Fibroblast of skin of right biceps (primary cell): ENCODE measurements around the gene MLF2.

Experiments used
- DNase-seq: peaks from one replicate; pipeline ENCODE4 v3.0.0-alpha.2; 2013

MLF2 gene

DNA sequence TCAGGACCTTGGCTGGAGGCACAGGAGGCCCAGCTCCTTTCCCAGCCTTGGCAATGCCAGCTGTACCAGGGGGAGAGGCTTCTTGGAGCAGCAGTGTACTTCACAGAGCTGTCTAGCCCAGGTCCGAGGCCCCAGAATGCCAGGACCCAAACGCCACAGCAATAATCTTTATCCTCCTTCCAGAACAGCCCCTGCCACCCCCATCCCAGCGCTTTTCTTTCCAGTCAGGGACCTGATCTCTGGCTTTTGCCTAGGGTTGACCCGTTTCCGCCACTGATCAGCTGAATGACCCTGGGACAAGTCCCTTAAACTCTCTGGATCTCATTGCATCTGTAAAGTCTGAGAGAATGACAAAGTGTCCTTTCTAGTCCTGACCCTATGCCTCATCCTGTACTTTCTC, 24.4 kb upstream of the MLF2 start:
- DNase-seq: no peak

DNA sequence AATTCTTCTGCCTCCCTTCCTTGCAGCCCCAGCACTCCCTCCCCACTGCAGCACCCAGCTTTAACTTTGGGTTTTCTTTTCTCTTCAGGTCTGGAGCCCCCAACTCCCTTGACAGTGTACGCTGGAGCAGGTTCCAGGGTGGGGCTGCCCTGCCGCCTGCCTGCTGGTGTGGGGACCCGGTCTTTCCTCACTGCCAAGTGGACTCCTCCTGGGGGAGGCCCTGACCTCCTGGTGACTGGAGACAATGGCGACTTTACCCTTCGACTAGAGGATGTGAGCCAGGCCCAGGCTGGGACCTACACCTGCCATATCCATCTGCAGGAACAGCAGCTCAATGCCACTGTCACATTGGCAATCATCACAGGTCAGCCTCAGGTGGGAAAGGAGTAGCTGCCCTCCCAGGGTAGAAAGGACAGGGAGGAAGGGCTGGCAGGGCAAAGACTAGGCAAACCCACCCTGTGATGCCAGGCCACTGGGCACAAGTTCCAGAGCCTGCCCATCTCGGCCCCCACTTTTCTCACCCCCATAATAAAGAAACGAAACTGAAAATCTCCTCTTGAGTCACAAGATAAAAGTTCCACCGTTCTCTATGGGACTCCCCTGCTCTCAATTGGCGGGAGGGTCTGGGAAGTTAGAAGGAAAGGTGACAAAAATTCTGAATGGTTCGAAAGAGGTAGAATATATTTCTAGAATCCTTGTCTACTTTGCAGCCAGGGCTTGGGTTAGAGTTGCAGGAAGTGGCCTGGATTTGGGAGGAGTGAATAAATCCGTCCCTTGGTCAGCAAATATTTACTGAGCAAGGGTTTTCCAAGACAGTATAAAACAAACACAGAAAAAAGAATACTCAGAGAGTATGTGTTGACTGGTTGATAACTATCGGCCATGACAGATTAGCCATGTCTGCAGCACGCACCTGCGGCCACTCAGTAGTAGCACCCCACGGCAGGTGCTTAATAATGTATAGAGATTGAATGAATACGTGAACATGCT, 22.5 kb upstream of the MLF2 start:
- no peak for DNase-seq

DNA sequence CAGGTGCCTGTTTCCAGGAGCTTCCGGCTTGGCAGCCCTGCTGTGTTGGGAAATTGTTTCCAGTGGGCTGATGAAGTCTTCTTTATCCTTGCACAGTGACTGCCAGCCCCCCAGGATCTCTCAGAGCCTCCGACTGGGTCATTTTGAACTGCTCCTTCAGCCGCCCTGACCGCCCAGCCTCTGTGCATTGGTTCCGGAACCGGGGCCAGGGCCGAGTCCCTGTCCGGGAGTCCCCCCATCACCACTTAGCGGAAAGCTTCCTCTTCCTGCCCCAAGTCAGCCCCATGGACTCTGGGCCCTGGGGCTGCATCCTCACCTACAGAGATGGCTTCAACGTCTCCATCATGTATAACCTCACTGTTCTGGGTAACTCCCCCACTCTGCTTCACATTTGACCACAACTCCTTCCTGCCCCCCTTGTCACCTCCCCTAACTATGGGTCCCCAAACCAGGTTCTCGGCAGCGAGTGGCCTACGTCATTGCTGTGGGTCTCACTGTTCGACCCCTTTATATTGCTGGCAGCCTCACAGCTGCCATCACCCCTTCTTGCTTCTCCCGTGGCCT, 21.6 kb upstream of the MLF2 start:
- DNase-seq: no peak

DNA sequence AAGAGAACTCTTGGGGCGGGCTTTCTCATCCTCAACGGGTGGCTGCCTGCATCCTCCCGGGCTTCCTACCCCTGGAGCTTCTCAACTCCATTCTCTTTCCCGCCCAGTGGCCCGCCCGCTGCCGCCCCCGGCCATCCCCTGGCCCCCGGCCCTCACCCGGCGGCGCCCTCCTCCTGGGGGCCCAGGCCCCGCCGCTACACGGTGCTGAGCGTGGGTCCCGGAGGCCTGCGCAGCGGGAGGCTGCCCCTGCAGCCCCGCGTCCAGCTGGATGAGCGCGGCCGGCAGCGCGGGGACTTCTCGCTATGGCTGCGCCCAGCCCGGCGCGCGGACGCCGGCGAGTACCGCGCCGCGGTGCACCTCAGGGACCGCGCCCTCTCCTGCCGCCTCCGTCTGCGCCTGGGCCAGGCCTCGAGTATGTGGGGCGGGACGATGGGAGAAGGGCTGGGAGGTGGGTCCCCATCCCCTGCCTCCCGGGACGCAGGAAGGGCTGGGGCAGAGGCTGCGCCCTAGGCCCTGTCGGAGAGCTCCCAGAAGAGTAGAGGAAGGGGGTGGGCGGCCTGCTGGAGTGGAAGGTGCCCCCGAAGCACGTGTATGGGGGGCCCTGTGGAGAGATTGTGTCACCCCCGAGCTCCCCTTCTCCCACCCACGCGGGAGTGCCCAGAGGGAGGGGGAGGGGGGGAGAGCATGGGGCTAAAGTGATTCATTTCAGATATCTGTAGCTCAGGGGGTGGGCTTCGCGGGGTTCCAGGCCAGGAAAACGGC, 20.8 kb upstream of the MLF2 start:
- DNase-seq: no peak

DNA sequence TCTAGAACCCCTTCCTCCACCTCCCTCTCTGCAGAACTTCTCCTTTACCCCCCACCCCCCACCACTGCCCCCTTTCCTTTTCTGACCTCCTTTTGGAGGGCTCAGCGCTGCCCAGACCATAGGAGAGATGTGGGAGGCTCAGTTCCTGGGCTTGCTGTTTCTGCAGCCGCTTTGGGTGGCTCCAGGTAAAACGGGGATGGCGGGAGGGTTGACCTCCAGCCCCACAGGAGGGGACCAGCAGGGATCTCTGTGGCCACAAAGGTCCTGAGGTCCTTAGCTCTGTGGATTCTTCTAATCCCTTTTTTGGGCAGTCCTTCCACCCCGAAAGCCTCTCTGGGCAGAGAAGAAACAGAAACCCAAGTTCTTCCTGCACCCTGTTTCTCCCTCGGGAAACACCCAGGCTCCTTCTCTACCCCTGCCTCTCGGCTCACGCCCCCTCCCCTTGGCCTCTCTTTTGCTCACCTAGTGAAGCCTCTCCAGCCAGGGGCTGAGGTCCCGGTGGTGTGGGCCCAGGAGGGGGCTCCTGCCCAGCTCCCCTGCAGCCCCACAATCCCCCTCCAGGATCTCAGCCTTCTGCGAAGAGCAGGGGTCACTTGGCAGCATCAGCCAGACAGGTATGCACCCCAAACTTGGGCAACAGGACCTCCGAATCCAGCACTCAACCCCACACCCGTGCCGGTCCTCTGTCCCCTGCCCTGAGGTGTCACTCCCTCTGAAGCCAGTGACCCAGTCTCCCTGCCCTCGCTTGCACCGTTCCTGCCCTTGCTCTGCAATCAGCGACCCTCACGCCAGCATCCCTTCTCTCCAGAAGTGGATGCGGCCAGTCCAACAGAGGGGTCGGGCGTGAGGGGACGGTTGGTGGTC, 20.0 kb upstream of the MLF2 start:
- DNase-seq: no peak

DNA sequence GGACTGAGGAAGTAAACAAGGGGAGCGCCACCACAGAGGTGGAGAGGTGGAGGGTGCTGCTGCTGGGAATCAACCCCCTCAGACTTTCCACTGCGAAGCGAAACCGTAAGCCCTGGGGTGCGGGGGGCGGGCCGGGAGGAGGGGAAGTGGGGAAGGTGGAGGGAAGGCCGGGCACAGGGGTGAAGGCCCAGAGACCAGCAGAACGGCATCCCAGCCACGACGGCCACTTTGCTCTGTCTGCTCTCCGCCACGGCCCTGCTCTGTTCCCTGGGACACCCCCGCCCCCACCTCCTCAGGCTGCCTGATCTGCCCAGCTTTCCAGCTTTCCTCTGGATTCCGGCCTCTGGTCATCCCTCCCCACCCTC, 19.4 kb upstream of the MLF2 start, which contains the start of gene LAG3:
Gene LAG3, plus strand, starts transcription at position 190 of the 365 bp plus-strand sequence. CDS start 333 bp downstream, outside the sequence.
- no peak for DNase-seq

DNA sequence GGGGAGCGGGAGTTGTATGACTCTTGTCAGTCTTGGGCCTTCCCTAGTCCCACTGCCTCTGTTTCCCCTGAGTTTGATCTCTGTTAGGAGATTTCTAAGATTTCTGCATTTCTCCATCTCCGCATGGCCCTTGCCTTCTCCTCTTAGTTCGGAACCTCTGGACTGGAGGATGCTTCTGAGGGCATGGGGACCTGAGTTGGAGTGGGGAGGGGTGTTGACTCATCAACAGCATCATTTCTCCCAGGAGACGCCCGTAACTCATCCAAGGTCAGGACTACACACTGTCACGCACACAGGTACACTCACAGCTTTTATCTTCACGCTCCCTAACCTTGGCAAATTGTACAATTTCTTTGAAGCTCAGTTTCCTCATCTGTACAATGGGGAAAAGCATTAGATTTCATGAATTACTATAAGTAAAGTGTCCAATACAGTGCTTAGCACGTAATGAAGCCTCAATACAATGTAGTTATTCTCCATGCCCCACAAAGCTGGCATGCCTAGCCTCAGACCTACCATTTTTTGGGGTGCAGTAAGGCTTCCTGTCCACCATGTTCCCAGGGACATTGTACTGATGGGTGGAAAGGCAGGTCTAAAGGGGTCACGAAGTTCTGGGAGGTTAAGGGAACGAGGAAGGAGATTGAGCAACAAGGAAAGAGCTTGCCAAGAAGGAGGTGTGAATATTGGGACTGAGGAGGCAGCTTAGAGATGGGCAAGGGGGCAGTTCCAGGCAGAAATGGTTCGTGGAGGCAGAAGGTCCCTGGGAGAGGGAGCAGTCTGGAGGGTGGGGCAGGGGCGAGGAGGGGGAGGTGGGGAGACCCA, 18.8 kb upstream of the MLF2 start:
- no peak for DNase-seq

DNA sequence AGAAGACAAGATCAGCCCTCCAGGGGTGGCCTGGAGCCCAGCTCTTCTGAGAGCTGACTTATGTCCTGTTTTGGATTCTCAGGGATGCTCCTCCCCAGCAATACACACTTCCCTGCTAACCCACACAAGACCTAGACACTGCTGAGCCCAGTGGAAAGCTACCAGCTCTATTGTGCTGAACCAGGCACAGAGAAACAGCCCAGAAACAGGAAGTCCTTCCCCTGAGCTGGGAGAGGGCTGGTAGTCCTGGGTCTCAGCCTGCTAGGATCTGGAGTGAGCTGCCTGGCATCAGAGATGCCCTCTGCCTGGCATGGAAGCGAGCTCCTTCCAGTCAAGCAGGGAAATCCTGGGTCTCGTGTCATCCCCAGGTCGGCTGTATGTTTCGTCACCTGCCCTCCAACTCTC, 18.2 kb upstream of the MLF2 start:
- no peak for DNase-seq

DNA sequence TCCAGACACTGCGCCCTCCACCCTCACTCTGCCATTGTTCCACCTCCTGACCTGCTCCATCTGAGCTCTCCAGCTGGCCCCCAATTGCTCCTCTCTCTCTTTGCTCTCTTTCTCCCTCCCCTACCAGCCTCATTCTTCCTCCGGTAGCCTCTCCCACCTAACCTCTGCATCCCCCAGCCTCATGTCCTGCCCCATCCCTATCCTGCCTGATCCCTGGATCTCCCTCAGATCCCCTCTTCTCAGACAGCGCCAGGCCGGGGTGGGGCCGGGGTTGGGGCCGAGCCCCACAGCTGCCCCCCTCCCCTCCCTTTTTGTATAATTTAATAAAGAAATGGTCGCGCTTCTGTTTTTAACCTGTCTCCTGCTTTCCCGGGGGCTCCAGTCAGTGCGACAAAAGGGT, 17.7 kb upstream of the MLF2 start:
- DNase-seq: no peak

DNA sequence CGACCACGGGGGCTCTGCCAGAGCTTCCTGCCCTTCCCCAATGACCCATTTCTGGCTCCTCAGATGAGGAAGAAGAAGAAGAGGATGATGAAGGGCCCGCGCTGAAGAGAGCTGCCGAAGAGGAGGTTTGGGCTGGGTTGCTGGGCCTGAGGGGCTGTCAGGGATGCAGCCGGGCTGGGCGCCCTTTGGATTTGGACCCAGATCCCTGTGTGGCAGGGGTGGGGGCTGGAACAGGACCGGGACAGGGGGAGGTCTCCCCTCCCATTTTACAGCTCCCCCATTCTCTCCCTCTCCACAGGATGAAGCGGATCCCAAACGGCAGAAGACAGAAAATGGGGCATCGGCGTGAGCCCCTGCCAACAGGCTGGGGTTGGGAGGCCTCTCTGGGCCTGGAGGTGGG, 17.2 kb upstream of the MLF2 start:
- no peak for DNase-seq

DNA sequence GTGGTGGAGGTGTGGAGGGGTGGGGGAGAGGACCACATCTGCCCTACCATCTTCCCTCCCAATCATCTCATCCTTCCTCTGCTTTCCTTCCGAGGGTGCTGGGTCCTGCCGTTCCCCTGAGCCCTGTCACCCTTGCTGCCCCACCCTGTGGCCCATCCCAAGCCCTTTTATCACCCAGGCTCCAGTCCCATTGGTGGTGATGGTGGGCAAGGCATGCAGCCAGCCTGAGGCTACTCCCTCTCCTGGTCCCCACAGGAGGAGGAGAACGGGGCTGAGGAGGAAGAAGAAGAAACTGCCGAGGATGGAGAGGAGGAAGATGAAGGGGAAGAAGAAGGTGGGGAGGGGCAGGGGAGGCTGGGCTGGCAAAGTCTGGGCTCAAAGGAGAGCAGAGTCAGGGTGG, 16.7 kb upstream of the MLF2 start:
- no peak for DNase-seq

DNA sequence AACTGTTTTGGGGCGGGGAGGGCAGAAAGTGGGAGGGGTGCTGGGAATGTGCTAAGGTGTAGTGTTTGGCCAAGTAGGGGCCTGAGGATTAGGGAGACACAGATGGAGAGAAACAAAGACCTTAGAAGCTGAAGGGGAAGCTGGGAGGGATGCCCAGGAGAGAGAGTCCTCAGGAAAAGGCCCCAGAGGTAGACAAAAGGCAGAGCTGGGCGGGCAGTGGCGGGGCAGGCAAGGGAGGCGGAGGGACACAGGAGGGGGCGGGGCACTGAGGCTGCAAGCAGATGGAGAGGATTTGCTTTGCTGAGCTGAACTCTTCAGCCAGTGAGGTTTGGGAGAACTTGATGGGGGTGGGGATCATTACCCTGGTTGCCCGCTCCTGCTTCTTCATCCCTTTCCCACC, 16.0 kb upstream of the MLF2 start:
- DNase-seq: peak; percentile 42

DNA sequence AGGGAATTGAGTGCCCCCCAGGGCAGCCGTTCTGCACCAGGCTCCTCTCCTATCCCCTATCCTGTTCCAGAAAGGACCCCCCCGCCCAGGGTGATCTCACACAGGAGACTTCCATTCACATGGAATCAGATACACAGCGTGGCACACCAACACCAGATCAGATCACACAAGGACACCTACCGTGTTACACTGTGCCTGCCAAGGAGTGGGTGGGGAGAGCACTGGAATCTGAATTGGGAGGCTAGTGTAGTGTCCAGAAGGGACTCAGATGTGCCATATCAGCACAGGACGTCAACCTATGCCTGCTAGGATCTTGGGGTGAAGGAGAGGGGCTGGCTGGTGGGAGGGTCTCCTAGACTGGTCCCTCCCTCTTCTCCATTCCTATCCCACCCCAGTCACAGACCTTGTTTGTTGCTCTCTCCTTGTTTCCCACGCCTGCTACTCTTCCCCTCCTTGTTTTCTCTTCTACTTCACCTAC, 15.5 kb upstream of the MLF2 start:
- no peak for DNase-seq

DNA sequence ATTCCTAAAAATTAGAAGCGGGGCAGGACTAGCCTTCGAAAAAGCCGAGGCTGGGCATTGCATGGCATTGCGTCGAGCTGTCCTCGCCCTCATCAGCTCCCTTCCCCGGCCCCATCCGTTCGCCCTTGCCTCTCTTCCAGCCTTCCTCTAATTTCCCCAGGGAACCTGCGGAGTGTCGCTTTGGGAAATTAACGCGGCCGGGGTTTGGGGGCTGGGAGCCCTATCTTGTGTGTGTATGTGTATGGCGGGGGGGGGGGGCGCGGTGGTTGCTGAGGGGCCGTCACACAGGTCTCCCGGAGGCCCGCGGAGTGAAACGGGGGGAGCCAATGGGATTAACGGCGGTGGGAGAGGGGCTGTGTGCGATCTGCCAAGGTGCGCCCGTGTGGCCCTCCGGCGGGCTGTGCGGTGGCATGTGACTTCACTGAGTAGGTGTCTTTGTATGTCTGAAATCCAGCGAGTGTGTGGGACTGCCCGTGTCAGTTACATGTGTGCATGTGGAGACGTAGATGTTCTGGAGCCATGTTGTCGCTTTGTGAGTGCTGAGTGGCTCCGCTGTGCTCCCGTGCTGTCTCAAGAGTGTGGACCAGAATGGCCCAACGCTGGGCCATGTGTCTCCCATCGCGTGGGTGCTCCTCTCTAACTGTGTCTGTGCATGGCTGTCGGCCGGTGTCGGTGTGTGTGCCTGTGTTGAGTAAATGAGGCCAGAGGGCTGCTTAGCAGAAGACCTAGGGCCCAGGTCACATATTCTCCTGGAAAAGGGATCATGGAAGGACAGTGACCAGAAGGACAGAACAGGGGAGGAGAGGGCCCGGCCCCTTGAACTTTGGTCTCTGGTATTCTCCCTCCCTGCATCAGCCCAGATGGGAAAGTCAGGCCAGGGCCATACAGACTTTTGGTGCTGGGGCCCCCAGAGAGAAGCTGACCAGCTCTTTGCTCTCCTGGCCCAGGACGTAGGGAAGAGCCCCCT, 14.7 kb upstream of the MLF2 start:
- no peak for DNase-seq

DNA sequence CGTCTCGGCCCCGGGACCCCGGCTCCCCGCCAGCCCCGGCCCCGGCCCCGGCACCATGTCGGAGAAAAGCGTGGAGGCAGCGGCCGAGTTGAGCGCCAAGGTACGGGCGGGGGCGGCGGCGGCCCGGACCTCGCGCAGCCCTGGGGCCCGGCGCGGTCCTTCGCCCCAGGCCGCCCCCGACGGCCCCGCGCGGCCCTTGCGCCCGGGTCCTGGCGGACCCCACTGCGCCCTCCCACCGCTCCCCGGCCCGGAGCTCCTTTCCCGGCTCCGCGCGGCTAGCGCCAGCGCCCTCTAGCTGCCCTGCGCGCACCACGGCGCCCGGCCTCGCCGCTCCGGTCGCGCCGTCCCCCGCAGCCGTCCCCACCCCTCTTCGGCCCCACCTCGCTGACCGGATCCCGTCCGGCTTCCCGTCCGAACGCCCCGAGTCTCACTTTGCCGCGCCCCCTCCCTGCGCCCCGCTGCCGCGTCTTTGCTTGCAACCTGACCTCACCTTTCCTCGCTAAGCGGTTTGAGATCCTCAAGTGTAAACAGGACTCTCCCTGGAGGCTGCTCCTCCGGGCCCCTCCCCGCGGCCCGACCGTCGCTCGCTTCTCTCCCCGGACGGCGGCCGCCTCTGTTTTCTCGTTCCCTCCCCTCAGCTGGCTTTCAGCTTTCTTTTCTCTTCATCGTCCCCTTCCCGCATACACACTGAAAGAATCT, 13.9 kb upstream of the MLF2 start:
- peak; percentile 67 for DNase-seq

DNA sequence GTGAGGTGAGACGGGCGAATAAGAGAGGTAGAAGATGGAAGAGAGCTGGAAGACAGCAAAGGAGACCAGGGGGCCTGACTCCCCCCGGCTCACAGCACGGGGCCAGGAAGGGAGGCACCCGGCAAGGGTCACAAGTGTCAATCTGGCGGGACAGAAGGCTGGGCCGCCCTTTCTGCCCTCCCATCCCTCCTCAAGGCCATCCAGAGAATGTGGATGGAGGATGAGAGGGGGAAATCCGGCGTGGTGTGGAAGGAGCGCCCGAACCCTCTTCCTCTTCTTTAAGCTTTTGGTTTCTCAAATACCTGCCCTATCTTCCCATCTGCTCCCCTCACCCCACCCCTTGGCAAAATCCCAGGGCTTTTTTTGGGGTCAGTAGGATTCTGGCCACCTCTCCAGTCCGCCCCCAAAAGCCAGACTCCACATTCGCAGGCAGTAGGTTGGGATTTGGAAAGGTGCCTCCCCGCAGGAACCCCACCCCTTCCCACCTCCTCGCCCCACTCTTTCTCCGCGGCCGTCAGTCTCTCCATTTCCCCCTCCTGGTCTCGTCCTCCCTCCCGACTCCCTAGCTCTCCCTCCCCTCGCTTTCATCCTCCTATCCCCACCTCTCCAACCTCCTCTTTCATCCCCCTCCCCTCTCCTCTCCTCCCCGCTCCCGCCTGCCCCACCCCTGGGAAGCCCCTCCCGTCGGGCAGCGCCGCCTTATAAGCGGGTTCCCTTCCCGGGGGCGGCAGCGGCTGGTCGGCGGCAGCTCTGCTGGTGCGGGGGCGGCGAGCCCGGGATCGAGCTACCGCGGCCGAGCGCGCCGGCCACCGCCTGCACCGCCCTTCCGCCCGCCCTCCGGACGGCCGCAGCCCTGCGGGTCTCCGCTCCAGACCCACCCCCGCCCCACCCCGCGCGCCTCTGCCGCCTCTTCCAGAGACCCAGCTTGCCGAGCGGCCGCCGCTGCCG, 13.0 kb upstream of the MLF2 start, which contains the start of gene PTMS:
Gene PTMS, plus strand, starts transcription at position 730 of the 948 bp plus-strand sequence. CDS start 343 bp downstream, outside the sequence.
- DNase-seq: peak; percentile 96

DNA sequence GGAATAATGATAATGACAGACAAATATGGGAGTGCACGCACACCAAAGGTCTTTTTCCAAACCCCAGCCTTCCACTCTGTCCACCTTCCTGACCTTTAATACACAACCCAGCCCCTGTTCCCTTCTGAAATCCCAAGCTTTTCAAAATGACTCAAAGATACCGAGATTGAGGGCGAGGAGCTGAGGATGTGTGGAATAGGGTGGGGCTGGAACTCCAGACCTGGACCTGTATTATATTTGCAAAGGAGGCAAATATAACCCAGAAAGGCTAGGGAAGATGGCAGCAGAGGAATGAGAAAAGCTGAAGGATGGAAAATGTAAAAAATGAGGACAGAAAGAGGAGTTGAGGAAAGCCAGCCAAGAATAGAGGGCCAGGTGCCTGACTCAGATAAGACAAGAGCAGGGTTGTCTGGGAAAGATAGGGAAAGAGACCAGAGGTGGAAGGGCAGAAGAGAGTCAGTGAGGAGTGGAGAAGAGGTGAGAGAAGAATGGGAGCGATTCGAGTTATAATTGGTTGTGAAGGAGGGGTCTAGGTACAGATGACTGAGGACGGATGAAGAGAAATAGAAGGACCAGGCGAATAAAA, 12.2 kb upstream of the MLF2 start:
- no peak for DNase-seq
